ENCODE measurements around the gene TBC1D22A.

DNA sequence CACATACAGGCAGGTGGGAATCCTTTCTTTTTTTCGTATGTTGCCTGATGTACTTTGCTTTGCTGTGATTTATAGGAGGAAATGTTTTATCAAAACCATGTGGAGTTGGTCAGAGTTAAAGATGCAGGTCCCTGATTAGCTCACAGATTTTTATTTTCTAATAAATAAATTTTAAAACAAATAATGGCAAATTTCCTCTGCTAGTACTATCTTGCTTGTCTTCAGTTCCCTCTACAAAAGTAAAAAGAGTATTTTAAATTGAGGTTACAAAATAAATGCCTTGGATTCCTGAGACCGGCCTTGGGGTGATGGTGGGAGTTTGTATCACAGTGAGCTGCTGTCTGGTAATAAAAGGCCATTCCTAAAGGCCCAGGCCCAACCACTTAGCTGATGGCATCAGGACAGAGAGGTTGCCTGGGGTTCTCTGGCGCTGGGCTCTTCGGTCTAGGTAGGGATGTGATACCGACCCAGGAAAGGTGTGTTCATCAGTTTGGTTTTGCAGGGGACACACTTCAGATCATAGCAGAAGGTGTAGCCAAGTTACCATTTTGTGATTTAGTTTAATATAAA is 129.0 kb downstream of the TBC1D22A start:
- TF ChIP-seq, protein P1, sequence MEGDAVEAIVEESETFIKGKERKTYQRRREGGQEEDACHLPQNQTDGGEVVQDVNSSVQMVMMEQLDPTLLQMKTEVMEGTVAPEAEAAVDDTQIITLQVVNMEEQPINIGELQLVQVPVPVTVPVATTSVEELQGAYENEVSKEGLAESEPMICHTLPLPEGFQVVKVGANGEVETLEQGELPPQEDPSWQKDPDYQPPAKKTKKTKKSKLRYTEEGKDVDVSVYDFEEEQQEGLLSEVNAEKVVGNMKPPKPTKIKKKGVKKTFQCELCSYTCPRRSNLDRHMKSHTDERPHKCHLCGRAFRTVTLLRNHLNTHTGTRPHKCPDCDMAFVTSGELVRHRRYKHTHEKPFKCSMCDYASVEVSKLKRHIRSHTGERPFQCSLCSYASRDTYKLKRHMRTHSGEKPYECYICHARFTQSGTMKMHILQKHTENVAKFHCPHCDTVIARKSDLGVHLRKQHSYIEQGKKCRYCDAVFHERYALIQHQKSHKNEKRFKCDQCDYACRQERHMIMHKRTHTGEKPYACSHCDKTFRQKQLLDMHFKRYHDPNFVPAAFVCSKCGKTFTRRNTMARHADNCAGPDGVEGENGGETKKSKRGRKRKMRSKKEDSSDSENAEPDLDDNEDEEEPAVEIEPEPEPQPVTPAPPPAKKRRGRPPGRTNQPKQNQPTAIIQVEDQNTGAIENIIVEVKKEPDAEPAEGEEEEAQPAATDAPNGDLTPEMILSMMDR (optimal IDR thresholded peaks at IDR 0.05 in 1 of 3, IDR thresholded peaks at IDR 0.05 in 1 of 3, conservative IDR thresholded peaks at IDR 0.05 in 1 of 3; ENCODE audit: extremely low read depth in 1 of 3, insufficient read depth in 2 of 3, low read length in 3 of 3) = no peak
- TF ChIP-seq EZH2 (IDR thresholded peaks at IDR 0.05; ENCODE audit: low read length) = no peak

Data from keratinocyte (primary cell).